Hepatocyte (in vitro differentiated cells): ENCODE data around the gene CACNA1B. TPM values are rescaled to one million over a fixed set of nuclear protein-coding genes. Genes with fewer than 3 reads are reported as not detected.

Experiments used
- DNase-seq: peaks from one replicate; pipeline ENCODE4 v3.0.0-alpha.2; 2016; ENCODE audit warnings: low spot score
- H2AFZ ChIP-seq: fragments of 200-600 bp; sonication (generic); 2 replicates; pipeline ENCODE4 v1.6.0; 2016; ENCODE audit warnings: antibody characterized with exemption, mild to moderate bottlenecking
- H3K27ac ChIP-seq: fragments of 200-600 bp; sonication (generic); 2 replicates; pipeline ENCODE4 v1.5.1; 2016; ENCODE audit warnings: mild to moderate bottlenecking
- H3K27me3 ChIP-seq: fragments of 200-600 bp; sonication (generic); 2 replicates; pipeline ENCODE4 v1.6.1; 2016
- H3K36me3 ChIP-seq: fragments of 200-600 bp; sonication (generic); replicated peaks from 2 replicates; pipeline ENCODE4 v1.5.1; 2016; ENCODE audit warnings: low read depth; ENCODE audit not compliant: insufficient read depth
- H3K4me1 ChIP-seq: fragments of 200-600 bp; sonication (generic); 2 replicates; pipeline ENCODE4 v1.5.1; 2016; ENCODE audit warnings: mild to moderate bottlenecking, moderate library complexity; ENCODE audit not compliant: insufficient read depth
- H3K4me2 ChIP-seq: fragments of 200-600 bp; sonication (generic); 2 replicates; pipeline ENCODE4 v1.6.0; 2016
- H3K4me3 ChIP-seq: fragments of 200-600 bp; sonication (generic); 2 replicates; pipeline ENCODE4 v1.5.1; 2016; ENCODE audit warnings: mild to moderate bottlenecking
- H3K79me2 ChIP-seq: fragments of 200-600 bp; sonication (generic); 2 replicates; pipeline ENCODE4 v1.6.0; 2017; ENCODE audit warnings: mild to moderate bottlenecking
- H3K9me2 ChIP-seq: fragments of 200-600 bp; sonication (generic); replicated peaks from 2 replicates; pipeline ENCODE4 v1.6.0; 2017; ENCODE audit warnings: mild to moderate bottlenecking; ENCODE audit not compliant: insufficient read depth
- H3K9me3 ChIP-seq: fragments of 200-600 bp; sonication (generic); 2 replicates; pipeline ENCODE4 v1.5.1; 2016; ENCODE audit warnings: low read depth, mild to moderate bottlenecking
- H4K20me1 ChIP-seq: fragments of 200-600 bp; sonication (generic); 2 replicates; pipeline ENCODE4 v1.6.0; 2016; ENCODE audit warnings: mild to moderate bottlenecking; ENCODE audit not compliant: insufficient read depth, poor library complexity, severe bottlenecking
- EZH2 ChIP-seq: fragments of 200-600 bp; sonication (generic); IDR thresholded peaks from 2 replicates; pipeline ENCODE4 v1.6.1; 2016; ENCODE audit warnings: antibody characterized with exemption, mild to moderate bottlenecking, borderline replicate concordance
- EZH2phosphoT487 ChIP-seq: fragments of 200-600 bp; sonication (generic); IDR thresholded peaks from one replicate; pipeline ENCODE4 v1.6.1; 2018; ENCODE audit warnings: antibody characterized with exemption, mild to moderate bottlenecking, low read depth, moderate library complexity; ENCODE audit not compliant: unreplicated experiment, severe bottlenecking
- WGBS: methylation state at CpG from one replicate; pipeline ENCODE4 v1.1.6; 2016; ENCODE audit warnings: low lambda C conversion rate; ENCODE audit errors: missing lambda C conversion rate; 5-methylcytosine and 5-hydroxymethylcytosine counted together
- polyA plus RNA-seq: library from polyadenylated mRNA; unstranded; fragments of >200 nt; fragmentation: Nextera tagmentation; extraction: Ambion mirVana; gene quantifications from 2 replicates; pipeline ENCODE4 v1.2.1, GENCODE V29; 2016
- total RNA-seq: library from RNA; depleted of rRNA; stranded (reverse); fragments of >200 nt; gene quantifications from 2 replicates; pipeline ENCODE4 v1.2.3, GENCODE V29; 2014
- TF ChIP-seq, protein P1 (sequence below): fragments of 200-600 bp; sonication (generic); IDR thresholded peaks from 2 replicates; pipeline ENCODE4 v1.5.1; 2016; ENCODE audit warnings: antibody characterized with exemption, mild to moderate bottlenecking; ENCODE audit not compliant: poor library complexity

CACNA1B gene
- total and polyA plus RNA-seq, 2 experiments from 2014 or later = 0.30 to 0.39 TPM

DNA sequence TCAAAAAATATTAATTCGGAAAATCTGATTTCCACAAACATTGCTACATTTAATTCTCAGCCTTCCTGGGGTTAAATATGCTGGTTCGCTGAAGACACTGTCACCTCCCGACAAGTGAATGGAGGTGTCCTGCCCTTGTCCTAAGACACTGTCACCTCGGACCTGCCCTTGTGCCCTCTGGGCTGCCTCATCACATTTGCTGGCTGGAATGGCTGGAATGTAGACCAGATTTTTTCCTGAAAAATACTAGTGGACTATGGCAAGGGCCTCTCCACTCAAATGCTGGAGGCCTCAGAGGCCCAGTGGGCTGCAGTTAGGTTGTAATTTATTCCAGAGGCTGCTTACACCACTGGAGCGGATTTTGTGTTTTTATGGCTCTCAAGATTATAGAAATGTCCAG is 28.2 kb downstream of the CACNA1B start:
- Histone ChIP-seq H3K27ac (no peak overlapping the region), H3K27me3 (no peaks in the 10 kb centered on the region), H3K79me2 (no peaks in the 10 kb centered on the region), H2AFZ (no peak overlapping the region), H3K4me3 (no peak overlapping the region), H3K9me2 (no peaks in the 10 kb centered on the region), H3K36me3 (no peaks in the 10 kb centered on the region), H3K4me2 (no peak overlapping the region), H3K4me1 (no peaks in the 10 kb centered on the region), H3K9me3 (no peaks in the 10 kb centered on the region), H4K20me1 (no peaks in the 10 kb centered on the region)
- no peak for DNase-seq
- TF ChIP-seq EZH2 (no peak), EZH2phosphoT487 (no peak)
- TF ChIP-seq, protein P1, sequence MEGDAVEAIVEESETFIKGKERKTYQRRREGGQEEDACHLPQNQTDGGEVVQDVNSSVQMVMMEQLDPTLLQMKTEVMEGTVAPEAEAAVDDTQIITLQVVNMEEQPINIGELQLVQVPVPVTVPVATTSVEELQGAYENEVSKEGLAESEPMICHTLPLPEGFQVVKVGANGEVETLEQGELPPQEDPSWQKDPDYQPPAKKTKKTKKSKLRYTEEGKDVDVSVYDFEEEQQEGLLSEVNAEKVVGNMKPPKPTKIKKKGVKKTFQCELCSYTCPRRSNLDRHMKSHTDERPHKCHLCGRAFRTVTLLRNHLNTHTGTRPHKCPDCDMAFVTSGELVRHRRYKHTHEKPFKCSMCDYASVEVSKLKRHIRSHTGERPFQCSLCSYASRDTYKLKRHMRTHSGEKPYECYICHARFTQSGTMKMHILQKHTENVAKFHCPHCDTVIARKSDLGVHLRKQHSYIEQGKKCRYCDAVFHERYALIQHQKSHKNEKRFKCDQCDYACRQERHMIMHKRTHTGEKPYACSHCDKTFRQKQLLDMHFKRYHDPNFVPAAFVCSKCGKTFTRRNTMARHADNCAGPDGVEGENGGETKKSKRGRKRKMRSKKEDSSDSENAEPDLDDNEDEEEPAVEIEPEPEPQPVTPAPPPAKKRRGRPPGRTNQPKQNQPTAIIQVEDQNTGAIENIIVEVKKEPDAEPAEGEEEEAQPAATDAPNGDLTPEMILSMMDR = no peak
- 75% methylated on average over 5 of the region's 5 CpGs for WGBS

- H4K20me1 ChIP-seq = no peaks in the 10 kb centered on the region
- H3K4me1 ChIP-seq = no peaks in the 10 kb centered on the region
- H3K27me3 ChIP-seq = no peaks in the 10 kb centered on the region
- no peaks in the 10 kb centered on the region for H3K9me2 ChIP-seq
- TF ChIP-seq, protein P1 = no peak
- TF ChIP-seq EZH2 (no peak), EZH2phosphoT487 (no peak)
- H3K36me3 ChIP-seq = no peaks in the 10 kb centered on the region
- no peaks in the 10 kb centered on the region for H3K79me2 ChIP-seq
- no peak overlapping the region for H3K27ac ChIP-seq
- DNase-seq = no peak
- no peak overlapping the region for H3K4me3 ChIP-seq
- no peaks in the 10 kb centered on the region for H3K9me3 ChIP-seq
- no peak overlapping the region for H3K4me2 ChIP-seq
- 89% methylated on average over 10 of the region's 10 CpGs for WGBS
- no peak overlapping the region for H2AFZ ChIP-seq
Measured at GRCh38 chr9:137907776-137908175, 30.2 kb downstream of the CACNA1B start.

- no peaks in the 10 kb centered on the region for H3K27me3 ChIP-seq
- no peaks in the 10 kb centered on the region for H3K36me3 ChIP-seq
- no peak overlapping the region for H3K4me2 ChIP-seq
- H3K79me2 ChIP-seq = no peaks in the 10 kb centered on the region
- no peak for DNase-seq
- no peaks in the 10 kb centered on the region for H3K9me3 ChIP-seq
- no peaks in the 10 kb centered on the region for H3K9me2 ChIP-seq
- no peaks in the 10 kb centered on the region for H4K20me1 ChIP-seq
- no peak for TF ChIP-seq EZH2phosphoT487
- TF ChIP-seq EZH2 = no peak
- TF ChIP-seq, protein P1 = no peak
- no peaks in the 10 kb centered on the region for H3K4me1 ChIP-seq
- H3K27ac ChIP-seq = no peak overlapping the region
- WGBS = 84% methylated on average over 3 of the region's 3 CpGs
- no peak overlapping the region for H2AFZ ChIP-seq
- H3K4me3 ChIP-seq = no peak overlapping the region
Measured at GRCh38 chr9:137912671-137913070, 35.1 kb downstream of the CACNA1B start.

- TF ChIP-seq EZH2 (no peak), EZH2phosphoT487 (no peak)
- TF ChIP-seq, protein P1 = no peak
- no peak for DNase-seq
- WGBS = 94% methylated on average over 7 of the region's 7 CpGs
- Histone ChIP-seq H3K36me3 (no peaks in the 10 kb centered on the region), H3K79me2 (no peaks in the 10 kb centered on the region), H3K9me3 (no peaks in the 10 kb centered on the region), H3K27ac (no peak overlapping the region), H3K4me2 (no peak overlapping the region), H3K4me3 (no peak overlapping the region), H4K20me1 (no peaks in the 10 kb centered on the region), H3K27me3 (no peaks in the 10 kb centered on the region), H3K9me2 (no peaks in the 10 kb centered on the region), H3K4me1 (no peaks in the 10 kb centered on the region), H2AFZ (no peak overlapping the region)
Measured at GRCh38 chr9:137913132-137913531, 35.5 kb downstream of the CACNA1B start.
